ENCODE measurements around the gene OPHN1. TPM values are rescaled to one million over a fixed set of nuclear protein-coding genes. Genes with fewer than 3 reads are reported as not detected.
A peak's percentile ranks its signal among the peaks of the same experiment; 100 is the strongest.

Gene OPHN1
- total RNA-seq, 4 donors from 2014 or later, result 7.0 to 11.5 (median 10.5) TPM

GRCh38 chrX:68462197-68462596 is 28.9 kb upstream of the OPHN1 start:
- WGBS, 2 donors, result 74 to 82% methylated on average over 7 to 8 of the region's 8 CpGs
- Histone ChIP-seq H3K27me3 (no peaks in the 10 kb centered on the region), H3K27ac (no peak overlapping the region), H3K36me3 (no peaks in the 10 kb centered on the region), H3K4me1 (no peaks in the 10 kb centered on the region), H3K4me3 (replicated peaks in 1 of 3) (no peak overlapping the region), H3K9me3 (no peaks in the 10 kb centered on the region)
- intact Hi-C loops (cut with DNase I), result loop anchor here (5.0 kb wide), 1 partner anchor 265 kb away; no protein-coding TSS in a partner anchor
- DNase-seq, result no peak
- TF ChIP-seq POLR2A (IDR thresholded peaks at IDR 0.05), result no peak
- TF ChIP-seq CTCF (IDR thresholded peaks at IDR 0.05), result no peak

- intact Hi-C loops (cut with DNase I), result loop anchor here (5.0 kb wide), 1 partner anchor 264 kb away; no protein-coding TSS in a partner anchor
- TF ChIP-seq CTCF (IDR thresholded peaks at IDR 0.05) (no peak), POLR2A (IDR thresholded peaks at IDR 0.05) (no peak)
- Histone ChIP-seq H3K27me3 (no peaks in the 10 kb centered on the region), H3K4me1 (no peaks in the 10 kb centered on the region), H3K9me3 (no peaks in the 10 kb centered on the region), H3K36me3 (no peaks in the 10 kb centered on the region), H3K27ac (no peak overlapping the region), H3K4me3 (replicated peaks in 1 of 3) (no peak overlapping the region)
- no peak for DNase-seq
Measured at GRCh38 chrX:68461576-68461975, 28.3 kb upstream of the OPHN1 start.

- no peak overlapping the region for H3K4me3 ChIP-seq (replicated peaks in 1 of 3)
- no peaks in the 10 kb centered on the region for H3K4me1 ChIP-seq
- intact Hi-C loops (cut with DNase I), result loop anchor here (5.0 kb wide), 1 partner anchor 264 kb away; no protein-coding TSS in a partner anchor
- 48 to 51% methylated on average over 6 of the region's 6 CpGs for WGBS, 2 donors
- no peak for DNase-seq
- TF ChIP-seq POLR2A (IDR thresholded peaks at IDR 0.05) (no peak), CTCF (IDR thresholded peaks at IDR 0.05) (no peak)
- no peak overlapping the region for H3K27ac ChIP-seq
- no peaks in the 10 kb centered on the region for H3K27me3 ChIP-seq
- no peaks in the 10 kb centered on the region for H3K9me3 ChIP-seq
- H3K36me3 ChIP-seq, result no peaks in the 10 kb centered on the region
Measured at GRCh38 chrX:68461093-68461492, 27.8 kb upstream of the OPHN1 start.

GRCh38 chrX:68455151-68455510 is 21.8 kb upstream of the OPHN1 start:
- Histone ChIP-seq H3K9me3 (no peaks in the 10 kb centered on the region), H3K4me1 (peaks cover 0 to 5% of the 10 kb centered on the region in 2 donors), H3K27me3 (no peaks in the 10 kb centered on the region), H3K27ac (no peak overlapping the region), H3K4me3 (replicated peaks in 1 of 3) (no peak overlapping the region), H3K36me3 (no peaks in the 10 kb centered on the region)
- intact Hi-C loops (cut with DNase I), result no loop called here
- WGBS, 2 donors, result 89 to 93% methylated on average over 4 of the region's 4 CpGs
- TF ChIP-seq POLR2A (IDR thresholded peaks at IDR 0.05) (no peak), CTCF (IDR thresholded peaks at IDR 0.05) (no peak)
- DNase-seq, result no peak

GRCh38 chrX:68454476-68455150 is 21.3 kb upstream of the OPHN1 start:
- DNase-seq, result peak; percentile 26 to 46
- intact Hi-C loops (cut with DNase I), result no loop called here
- no peaks in the 10 kb centered on the region for H3K27me3 ChIP-seq
- H3K4me3 ChIP-seq (replicated peaks in 1 of 3), result no peak overlapping the region
- no peaks in the 10 kb centered on the region for H3K9me3 ChIP-seq
- WGBS, 2 donors, result 57 to 64% methylated on average over 5 to 8 of the region's 8 CpGs
- no peak overlapping the region for H3K27ac ChIP-seq
- peaks cover 0 to 5% of the 10 kb centered on the region in 2 donors for H3K4me1 ChIP-seq
- TF ChIP-seq POLR2A (IDR thresholded peaks at IDR 0.05), result no peak
- TF ChIP-seq CTCF (IDR thresholded peaks at IDR 0.05), result no peak
- no peaks in the 10 kb centered on the region for H3K36me3 ChIP-seq
